Measurements from ENCODE around the gene C16orf74. TPM values are rescaled to one million over a fixed set of nuclear protein-coding genes. Genes with fewer than 3 reads are reported as not detected.

C16orf74 gene
- total RNA-seq, 2 experiments from 2014 or later = 2.1 to 2.9 TPM

- Mint-ChIP-seq H3K4me3 (no peak overlapping the region), H3K4me1 (ENCODE audit: low read depth) (peaks cover 8% of the 10 kb centered on the region), H3K27me3 (no peaks in the 10 kb centered on the region), H3K27ac (no peak overlapping the region), H3K36me3 (ENCODE audit: low read depth) (peaks cover 27% of the 10 kb centered on the region), H3K9me3 (no peaks in the 10 kb centered on the region)
- DNase-seq = no peak
- ChIA-PET POLR2A (interaction anchor here (0.6 kb wide), 1 partner anchor 52 kb away, joined by 3 read pairs; no protein-coding TSS in a partner anchor), CTCF (no interaction called here)
- ATAC-seq (ENCODE audit: poor library complexity) = no peak
- H3K36me3 ChIP-seq (ENCODE audit: insufficient read depth, low read length) = peaks cover 51% of the 10 kb centered on the region
- no peaks in the 10 kb centered on the region for H3K9me3 ChIP-seq (ENCODE audit: control insufficient read depth in 1 of 2, insufficient read depth in 1 of 2, low read length in 2 of 2)
- TF ChIP-seq CTCF (IDR thresholded peaks at IDR 0.05) = no peak
- H3K4me1 ChIP-seq (ENCODE audit: insufficient read depth, low read length) = peaks cover 13% of the 10 kb centered on the region
- no peak overlapping the region for H3K27ac ChIP-seq (ENCODE audit: low read depth in 1 of 2, low read length in 2 of 2)
- H3K27me3 ChIP-seq (ENCODE audit: control insufficient read depth in 1 of 2, insufficient read depth in 2 of 2, low read length in 2 of 2) = no peaks in the 10 kb centered on the region
- H3K4me3 ChIP-seq (ENCODE audit: low read length) = no peak overlapping the region
- intact Hi-C loops (cut with DNase I, micrococcal nuclease) = loop anchor here in 1 of 2 experiments (5.0 kb wide), 1 partner anchor 81 kb away; no protein-coding TSS in a partner anchor
Observed at GRCh38 chr16:85676466-85676865, 74.4 kb downstream of the C16orf74 start.

GRCh38 chr16:85675251-85675874 is 75.5 kb downstream of the C16orf74 start:
- intact Hi-C loops (cut with DNase I, micrococcal nuclease) = loop anchor here in 1 of 2 experiments (5.0 kb wide), 1 partner anchor 82 kb away; no protein-coding TSS in a partner anchor
- POLR2A ChIA-PET = no interaction called here
- peaks cover 60% of the 10 kb centered on the region for H3K36me3 ChIP-seq (ENCODE audit: insufficient read depth, low read length)

GRCh38 chr16:85674828-85675227 is 76.1 kb downstream of the C16orf74 start:
- ChIA-PET CTCF (no interaction called here), POLR2A (no interaction called here)
- intact Hi-C loops (cut with DNase I, micrococcal nuclease) = loop anchor here in 1 of 2 experiments (5.0 kb wide), 1 partner anchor 82 kb away; no protein-coding TSS in a partner anchor
- no peak overlapping the region for H3K27ac Mint-ChIP-seq
- Histone ChIP-seq H3K36me3 (ENCODE audit: insufficient read depth, low read length) (peaks cover 64% of the 10 kb centered on the region), H3K9me3 (ENCODE audit: control insufficient read depth in 1 of 2, insufficient read depth in 1 of 2, low read length in 2 of 2) (no peaks in the 10 kb centered on the region), H3K27ac (ENCODE audit: low read depth in 1 of 2, low read length in 2 of 2) (no peak overlapping the region), H3K4me1 (ENCODE audit: insufficient read depth, low read length) (peaks cover 2% of the 10 kb centered on the region), H3K4me3 (ENCODE audit: low read length) (no peak overlapping the region), H3K27me3 (ENCODE audit: control insufficient read depth in 1 of 2, insufficient read depth in 2 of 2, low read length in 2 of 2) (no peaks in the 10 kb centered on the region)
- H3K4me1 Mint-ChIP-seq (ENCODE audit: low read depth) = no peaks in the 10 kb centered on the region
- no peak overlapping the region for H3K4me3 Mint-ChIP-seq
- no peak for TF ChIP-seq CTCF (IDR thresholded peaks at IDR 0.05)
- no peaks in the 10 kb centered on the region for H3K9me3 Mint-ChIP-seq
- ATAC-seq (ENCODE audit: poor library complexity) = no peak
- peaks cover 37% of the 10 kb centered on the region for H3K36me3 Mint-ChIP-seq (ENCODE audit: low read depth)
- no peaks in the 10 kb centered on the region for H3K27me3 Mint-ChIP-seq
- DNase-seq = no peak

More at GRCh38 chr16:85675251-85675874, 75.5 kb downstream of the C16orf74 start:
- Mint-ChIP-seq H3K36me3 (ENCODE audit: low read depth) (peaks cover 33% of the 10 kb centered on the region), H3K27ac (no peak overlapping the region), H3K4me1 (ENCODE audit: low read depth) (peaks cover 3% of the 10 kb centered on the region), H3K4me3 (no peak overlapping the region), H3K9me3 (no peaks in the 10 kb centered on the region), H3K27me3 (no peaks in the 10 kb centered on the region)
- Histone ChIP-seq H3K4me1 (ENCODE audit: insufficient read depth, low read length) (peaks cover 5% of the 10 kb centered on the region), H3K27me3 (ENCODE audit: control insufficient read depth in 1 of 2, insufficient read depth in 2 of 2, low read length in 2 of 2) (no peaks in the 10 kb centered on the region), H3K27ac (ENCODE audit: low read depth in 1 of 2, low read length in 2 of 2) (no peak overlapping the region), H3K9me3 (ENCODE audit: control insufficient read depth in 1 of 2, insufficient read depth in 1 of 2, low read length in 2 of 2) (no peaks in the 10 kb centered on the region), H3K4me3 (ENCODE audit: low read length) (no peak overlapping the region)
- no peak for DNase-seq
- CTCF ChIA-PET = interaction anchor here (0.5 kb wide), 1 partner anchor 247 kb away, joined by 3 read pairs; no protein-coding TSS in a partner anchor
- no peak for TF ChIP-seq CTCF (IDR thresholded peaks at IDR 0.05)
- ATAC-seq (ENCODE audit: poor library complexity) = no peak
